Hepatocyte (in vitro differentiated cells): ENCODE data around the gene EXD1. TPM values are rescaled to one million over a fixed set of nuclear protein-coding genes. Genes with fewer than 3 reads are reported as not detected.
A peak's percentile ranks its signal among the peaks of the same experiment; 100 is the strongest.
"Not testable (repeated sequence)": the region's sequence is repeated elsewhere in the genome, so short reads cannot be mapped to it uniquely, and the experiment has no call there.

Source experiments
- DNase-seq: peaks from one replicate; pipeline ENCODE4 v3.0.0-alpha.2; 2016; ENCODE audit warnings: low spot score
- H2AFZ ChIP-seq: fragments of 200-600 bp; sonication (generic); 2 replicates; pipeline ENCODE4 v1.6.0; 2016; ENCODE audit warnings: antibody characterized with exemption, mild to moderate bottlenecking
- H3K27ac ChIP-seq: fragments of 200-600 bp; sonication (generic); 2 replicates; pipeline ENCODE4 v1.5.1; 2016; ENCODE audit warnings: mild to moderate bottlenecking
- H3K27me3 ChIP-seq: fragments of 200-600 bp; sonication (generic); 2 replicates; pipeline ENCODE4 v1.6.1; 2016
- H3K36me3 ChIP-seq: fragments of 200-600 bp; sonication (generic); replicated peaks from 2 replicates; pipeline ENCODE4 v1.5.1; 2016; ENCODE audit warnings: low read depth; ENCODE audit not compliant: insufficient read depth
- H3K4me1 ChIP-seq: fragments of 200-600 bp; sonication (generic); 2 replicates; pipeline ENCODE4 v1.5.1; 2016; ENCODE audit warnings: mild to moderate bottlenecking, moderate library complexity; ENCODE audit not compliant: insufficient read depth
- H3K4me2 ChIP-seq: fragments of 200-600 bp; sonication (generic); 2 replicates; pipeline ENCODE4 v1.6.0; 2016
- H3K4me3 ChIP-seq: fragments of 200-600 bp; sonication (generic); 2 replicates; pipeline ENCODE4 v1.5.1; 2016; ENCODE audit warnings: mild to moderate bottlenecking
- H3K79me2 ChIP-seq: fragments of 200-600 bp; sonication (generic); 2 replicates; pipeline ENCODE4 v1.6.0; 2017; ENCODE audit warnings: mild to moderate bottlenecking
- H3K9me2 ChIP-seq: fragments of 200-600 bp; sonication (generic); replicated peaks from 2 replicates; pipeline ENCODE4 v1.6.0; 2017; ENCODE audit warnings: mild to moderate bottlenecking; ENCODE audit not compliant: insufficient read depth
- H3K9me3 ChIP-seq: fragments of 200-600 bp; sonication (generic); 2 replicates; pipeline ENCODE4 v1.5.1; 2016; ENCODE audit warnings: low read depth, mild to moderate bottlenecking
- H4K20me1 ChIP-seq: fragments of 200-600 bp; sonication (generic); 2 replicates; pipeline ENCODE4 v1.6.0; 2016; ENCODE audit warnings: mild to moderate bottlenecking; ENCODE audit not compliant: insufficient read depth, poor library complexity, severe bottlenecking
- EZH2 ChIP-seq: fragments of 200-600 bp; sonication (generic); IDR thresholded peaks from 2 replicates; pipeline ENCODE4 v1.6.1; 2016; ENCODE audit warnings: antibody characterized with exemption, mild to moderate bottlenecking, borderline replicate concordance
- EZH2phosphoT487 ChIP-seq: fragments of 200-600 bp; sonication (generic); IDR thresholded peaks from one replicate; pipeline ENCODE4 v1.6.1; 2018; ENCODE audit warnings: antibody characterized with exemption, mild to moderate bottlenecking, low read depth, moderate library complexity; ENCODE audit not compliant: unreplicated experiment, severe bottlenecking
- WGBS: methylation state at CpG from one replicate; pipeline ENCODE4 v1.1.6; 2016; ENCODE audit warnings: low lambda C conversion rate; ENCODE audit errors: missing lambda C conversion rate; 5-methylcytosine and 5-hydroxymethylcytosine counted together
- polyA plus RNA-seq: library from polyadenylated mRNA; unstranded; fragments of >200 nt; fragmentation: Nextera tagmentation; extraction: Ambion mirVana; gene quantifications from 2 replicates; pipeline ENCODE4 v1.2.1, GENCODE V29; 2016
- total RNA-seq: library from RNA; depleted of rRNA; stranded (reverse); fragments of >200 nt; gene quantifications from 2 replicates; pipeline ENCODE4 v1.2.3, GENCODE V29; 2014
- TF ChIP-seq, protein P1 (sequence below): fragments of 200-600 bp; sonication (generic); IDR thresholded peaks from 2 replicates; pipeline ENCODE4 v1.5.1; 2016; ENCODE audit warnings: antibody characterized with exemption, mild to moderate bottlenecking; ENCODE audit not compliant: poor library complexity

EXD1 gene
- total and polyA plus RNA-seq, 2 experiments from 2014 or later = not detected

DNA sequence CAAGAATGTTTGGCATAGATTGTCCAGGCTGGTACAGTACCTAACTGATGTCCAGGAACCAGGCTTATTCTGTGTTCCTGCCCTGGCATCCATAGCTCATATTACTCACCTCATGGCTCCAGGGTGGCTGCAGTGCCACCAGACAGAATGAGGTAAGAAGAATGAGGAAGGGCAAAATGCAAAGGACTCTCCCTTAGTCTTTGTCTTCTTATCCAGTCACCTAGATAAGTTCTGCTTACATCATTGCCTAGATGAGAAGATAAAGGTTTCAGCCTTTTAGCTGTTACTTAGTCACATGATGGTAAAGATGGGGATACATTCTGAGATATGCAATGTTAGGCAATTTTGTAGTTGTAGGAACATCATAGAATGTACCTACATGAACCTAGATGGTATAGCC is 46.3 kb upstream of the EXD1 start:
- no peak for DNase-seq
- no peak overlapping the region for H3K27ac ChIP-seq
- no peak overlapping the region for H2AFZ ChIP-seq
- H3K27me3 ChIP-seq = no peaks in the 10 kb centered on the region
- no peaks in the 10 kb centered on the region for H4K20me1 ChIP-seq
- no peak overlapping the region for H3K4me3 ChIP-seq
- H3K4me1 ChIP-seq = no peaks in the 10 kb centered on the region
- no peaks in the 10 kb centered on the region for H3K9me2 ChIP-seq
- no peak for TF ChIP-seq EZH2phosphoT487
- no peak for TF ChIP-seq EZH2
- TF ChIP-seq, protein P1, sequence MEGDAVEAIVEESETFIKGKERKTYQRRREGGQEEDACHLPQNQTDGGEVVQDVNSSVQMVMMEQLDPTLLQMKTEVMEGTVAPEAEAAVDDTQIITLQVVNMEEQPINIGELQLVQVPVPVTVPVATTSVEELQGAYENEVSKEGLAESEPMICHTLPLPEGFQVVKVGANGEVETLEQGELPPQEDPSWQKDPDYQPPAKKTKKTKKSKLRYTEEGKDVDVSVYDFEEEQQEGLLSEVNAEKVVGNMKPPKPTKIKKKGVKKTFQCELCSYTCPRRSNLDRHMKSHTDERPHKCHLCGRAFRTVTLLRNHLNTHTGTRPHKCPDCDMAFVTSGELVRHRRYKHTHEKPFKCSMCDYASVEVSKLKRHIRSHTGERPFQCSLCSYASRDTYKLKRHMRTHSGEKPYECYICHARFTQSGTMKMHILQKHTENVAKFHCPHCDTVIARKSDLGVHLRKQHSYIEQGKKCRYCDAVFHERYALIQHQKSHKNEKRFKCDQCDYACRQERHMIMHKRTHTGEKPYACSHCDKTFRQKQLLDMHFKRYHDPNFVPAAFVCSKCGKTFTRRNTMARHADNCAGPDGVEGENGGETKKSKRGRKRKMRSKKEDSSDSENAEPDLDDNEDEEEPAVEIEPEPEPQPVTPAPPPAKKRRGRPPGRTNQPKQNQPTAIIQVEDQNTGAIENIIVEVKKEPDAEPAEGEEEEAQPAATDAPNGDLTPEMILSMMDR = no peak
- H3K9me3 ChIP-seq = no peaks in the 10 kb centered on the region
- H3K79me2 ChIP-seq = no peaks in the 10 kb centered on the region
- no peaks in the 10 kb centered on the region for H3K36me3 ChIP-seq
- H3K4me2 ChIP-seq = no peak overlapping the region

DNA sequence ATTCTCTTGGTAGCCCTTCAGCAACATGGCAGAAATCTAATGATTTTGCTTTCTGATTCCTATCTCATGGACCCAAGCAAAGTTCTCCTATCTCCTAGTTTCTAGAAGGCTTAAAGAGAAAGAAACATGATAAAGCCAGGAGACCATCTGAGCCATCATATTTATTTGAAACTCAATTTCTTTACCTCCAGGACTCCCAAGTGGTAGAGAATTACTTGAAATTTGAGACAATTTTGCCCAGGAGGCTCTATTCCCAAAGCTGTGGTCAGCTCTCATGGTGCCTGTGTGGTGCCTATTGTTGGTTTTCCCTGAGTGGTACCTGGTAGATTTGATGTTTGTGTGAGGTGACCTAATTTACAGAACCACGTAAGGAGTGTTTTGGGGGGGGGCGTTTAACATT is 39.3 kb upstream of the EXD1 start:
- no peak for DNase-seq
- Histone ChIP-seq H3K79me2 (peaks cover 3% of the 10 kb centered on the region), H4K20me1 (no peaks in the 10 kb centered on the region), H3K9me3 (no peaks in the 10 kb centered on the region), H3K4me1 (no peaks in the 10 kb centered on the region), H3K36me3 (no peaks in the 10 kb centered on the region), H3K9me2 (no peaks in the 10 kb centered on the region), H3K4me2 (no peak overlapping the region), H3K27ac (no peak overlapping the region), H3K4me3 (no peak overlapping the region), H2AFZ (no peak overlapping the region), H3K27me3 (no peaks in the 10 kb centered on the region)
- 92% methylated on average over 2 of the region's 2 CpGs for WGBS
- TF ChIP-seq EZH2 (no peak), EZH2phosphoT487 (no peak)
- TF ChIP-seq, protein P1 = no peak

DNA sequence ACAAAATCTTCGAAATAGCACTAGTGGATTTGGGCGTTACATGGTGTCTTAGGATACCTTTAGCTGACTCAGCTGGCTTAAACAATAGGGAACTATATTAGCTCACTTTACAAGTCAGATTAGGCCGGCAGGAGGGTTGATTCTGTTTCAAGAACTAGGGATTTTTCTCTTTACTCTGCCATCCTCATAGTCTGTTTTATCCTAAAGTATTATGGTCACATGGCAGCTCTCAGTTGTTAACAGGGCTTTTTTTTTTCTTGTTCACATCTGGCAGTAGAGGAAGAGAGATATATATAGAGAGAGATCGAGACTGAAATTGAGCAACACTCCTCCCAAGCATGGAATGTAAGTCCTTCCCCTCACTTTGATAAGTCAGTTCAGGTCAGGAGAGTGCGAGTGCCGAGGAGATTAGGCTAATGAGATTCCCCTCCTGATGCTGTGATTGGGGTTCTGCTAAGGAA is 33.4 kb upstream of the EXD1 start:
- peaks cover 17% of the 10 kb centered on the region for H3K79me2 ChIP-seq
- peaks cover 25% of the 10 kb centered on the region for H3K4me1 ChIP-seq
- DNase-seq = peak; percentile 33
- no peaks in the 10 kb centered on the region for H3K9me2 ChIP-seq
- H3K4me3 ChIP-seq = no peak overlapping the region
- H3K9me3 ChIP-seq = no peaks in the 10 kb centered on the region
- TF ChIP-seq EZH2phosphoT487 = no peak
- no peak for TF ChIP-seq EZH2
- TF ChIP-seq, protein P1 = no peak
- 48% methylated on average over 6 of the region's 6 CpGs for WGBS
- no peaks in the 10 kb centered on the region for H4K20me1 ChIP-seq
- peak overlapping the region; percentile 14 for H3K27ac ChIP-seq
- H3K27me3 ChIP-seq = no peaks in the 10 kb centered on the region
- H3K36me3 ChIP-seq = peaks cover 4% of the 10 kb centered on the region
- peak overlapping the region; percentile 33 for H3K4me2 ChIP-seq
- no peak overlapping the region for H2AFZ ChIP-seq

DNA sequence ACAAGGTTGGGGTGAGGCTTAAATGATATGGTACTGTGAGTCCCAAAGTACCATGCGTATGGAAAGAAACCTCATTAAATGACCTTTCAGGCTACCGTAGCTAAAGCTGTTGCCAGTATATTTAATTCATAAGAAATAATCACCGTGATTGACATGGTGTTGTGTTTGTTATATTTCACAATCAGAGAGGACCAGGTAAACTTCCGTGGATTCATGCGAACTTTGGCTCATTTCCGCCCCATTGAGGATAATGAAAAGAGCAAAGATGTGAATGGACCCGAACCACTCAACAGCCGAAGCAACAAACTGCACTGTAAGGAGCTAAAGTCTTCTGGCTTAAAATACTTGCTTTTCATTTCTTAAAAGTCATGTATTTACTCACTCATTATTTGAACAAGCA is 32.0 kb upstream of the EXD1 start:
- H3K27ac ChIP-seq = no peak overlapping the region
- no peak for DNase-seq
- no peak overlapping the region for H2AFZ ChIP-seq
- H3K4me2 ChIP-seq = no peak overlapping the region
- H3K27me3 ChIP-seq = no peaks in the 10 kb centered on the region
- TF ChIP-seq, protein P1 = no peak
- TF ChIP-seq EZH2 = no peak
- TF ChIP-seq EZH2phosphoT487 = no peak
- no peaks in the 10 kb centered on the region for H4K20me1 ChIP-seq
- H3K9me3 ChIP-seq = no peaks in the 10 kb centered on the region
- H3K9me2 ChIP-seq = no peaks in the 10 kb centered on the region
- peaks cover 17% of the 10 kb centered on the region for H3K79me2 ChIP-seq
- WGBS = 87% methylated on average over 8 of the region's 8 CpGs
- no peak overlapping the region for H3K4me3 ChIP-seq
- peaks cover 32% of the 10 kb centered on the region for H3K4me1 ChIP-seq
- H3K36me3 ChIP-seq = peaks cover 4% of the 10 kb centered on the region

DNA sequence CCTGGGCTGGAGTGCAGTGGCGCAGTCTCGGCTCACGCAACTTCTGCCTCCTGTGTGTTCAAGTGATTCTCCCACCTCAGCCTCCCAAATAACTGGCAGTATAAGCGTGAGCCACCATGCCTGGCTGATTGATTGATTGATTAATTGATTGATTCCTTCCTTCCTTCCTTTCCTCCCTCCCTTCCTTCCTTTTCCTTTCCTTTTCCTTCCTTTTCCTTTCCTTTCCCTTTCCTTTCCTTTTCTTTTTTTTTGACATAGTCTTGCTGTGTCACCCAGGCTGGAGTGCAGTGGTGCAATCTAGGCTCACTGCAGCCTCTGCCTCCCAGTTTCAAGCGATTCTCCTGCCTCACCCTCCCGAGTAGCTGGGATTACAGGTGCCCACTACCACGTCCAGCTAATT is 30.4 kb upstream of the EXD1 start:
- not testable (repeated sequence) for H4K20me1 ChIP-seq, H2AFZ ChIP-seq, H3K4me3 ChIP-seq, DNase-seq, H3K4me2 ChIP-seq, H3K27ac ChIP-seq, H3K9me2 ChIP-seq, H3K9me3 ChIP-seq, H3K27me3 ChIP-seq, H3K36me3 ChIP-seq
- H3K79me2 ChIP-seq = peaks cover 14% of the 10 kb centered on the region
- WGBS = 98% methylated on average over 7 of the region's 7 CpGs
- H3K4me1 ChIP-seq = peaks cover 34% of the 10 kb centered on the region
